Activated naive CD4-positive, alpha-beta T cell treated with anti-CD3 and anti-CD28 coated beads, Interleukin-2, amount 50 U/mL, for 72 hours (primary cell): ENCODE results near the gene WNT8B. TPM values are rescaled to one million over a fixed set of nuclear protein-coding genes. Genes with fewer than 3 reads are reported as not detected.
A peak's percentile ranks its signal among the peaks of the same experiment; 100 is the strongest.

Source experiments
- ATAC-seq, 2 donors: fragments of 150-1000 bp; cut with Tn5 transposase; 2 replicates each; pipeline ENCODE4 v1.10.0; 2021; ENCODE audit warnings: mild to moderate bottlenecking in 2 of 2, moderate library complexity in 2 of 2
- DNase-seq, 2 donors: peaks; one replicate each; pipeline ENCODE4 v3.0.0; 2021 to 2022; ENCODE audit warnings: low spot score in 2 of 2
- H3K27ac Mint-ChIP-seq, 2 donors: one replicate each; pipeline ENCODE4 v1.8.0; 2022; ENCODE audit warnings: mild to moderate bottlenecking in 2 of 2, mixed read lengths in 2 of 2
- H3K36me3 Mint-ChIP-seq, 2 donors: one replicate each; pipeline ENCODE4 v1.8.0; 2022; ENCODE audit warnings: mixed read lengths in 2 of 2
- H3K9me3 Mint-ChIP-seq, 2 donors: one replicate each; pipeline ENCODE4 v1.8.0; 2022; ENCODE audit warnings: mixed read lengths in 2 of 2
- total RNA-seq, 2 donors: library from RNA; stranded (reverse); gene quantifications; one replicate each; pipeline ENCODE4 v1.2.3, GENCODE V29; 2022

Gene WNT8B
- total RNA-seq, 2 donors from 2014 or later, result 0.20 to 0.45 TPM

- Mint-ChIP-seq H3K27ac (peak overlapping the region; percentile 52 to 97), H3K9me3 (no peaks in the 10 kb centered on the region), H3K36me3 (peaks cover 28 to 61% of the 10 kb centered on the region in 2 donors)
- ATAC-seq (no peak), DNase-seq (no peak)
These were observed 42.4 kb downstream of the WNT8B start for GRCh38 chr10:100505164-100505563.

- peaks cover 23 to 56% of the 10 kb centered on the region in 2 donors for H3K36me3 Mint-ChIP-seq
- DNase-seq (peak in 1 of 2 donors; percentile 34), ATAC-seq (peak; percentile 59 to 66)
- H3K27ac Mint-ChIP-seq, result peak overlapping the region; percentile 97
- no peaks in the 10 kb centered on the region for H3K9me3 Mint-ChIP-seq
These were observed 44.0 kb downstream of the WNT8B start for GRCh38 chr10:100506596-100507356.

DNA sequence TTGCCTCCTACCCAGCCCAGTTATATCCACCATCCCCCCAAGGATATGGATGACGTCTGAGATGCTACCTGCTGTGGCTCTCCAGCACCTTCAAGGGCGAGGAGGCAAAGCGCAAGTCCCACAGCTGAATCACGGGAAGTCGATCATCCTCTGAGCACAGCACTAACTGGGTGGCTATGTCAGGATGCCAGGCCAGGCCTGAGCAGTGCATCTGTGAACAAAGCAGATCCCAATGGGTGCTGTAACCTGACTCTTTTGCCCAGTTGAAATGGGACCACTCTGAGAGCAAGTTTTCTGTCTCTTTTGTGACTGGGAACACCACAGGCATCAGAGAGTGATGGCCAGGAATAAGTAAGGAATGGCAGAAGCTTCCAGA lies 44.5 kb downstream of the WNT8B start:
- no peak for ATAC-seq
- Mint-ChIP-seq H3K9me3 (no peaks in the 10 kb centered on the region), H3K27ac (peak overlapping the region; percentile 97), H3K36me3 (peaks cover 26 to 58% of the 10 kb centered on the region in 2 donors)
- no peak for DNase-seq

DNA sequence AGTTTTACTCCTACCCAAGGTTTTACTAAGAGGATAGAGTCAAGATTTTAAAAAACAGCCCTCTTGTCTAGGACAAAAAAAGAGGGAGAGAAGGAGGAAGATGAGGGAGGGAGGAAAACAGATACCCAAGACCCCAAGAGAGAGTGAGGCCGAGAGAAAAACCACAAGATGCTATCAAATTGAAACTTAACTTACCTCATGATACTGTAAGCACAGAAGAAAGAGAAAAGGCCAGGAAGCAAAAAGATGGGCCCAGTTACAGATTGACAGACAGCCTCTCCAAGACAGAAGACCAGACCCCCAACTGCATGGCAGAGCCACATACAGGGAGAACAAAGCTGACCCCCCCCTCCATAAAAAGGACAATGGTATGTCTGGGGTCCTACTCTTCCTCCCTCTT lies 45.5 kb downstream of the WNT8B start:
- no peak for ATAC-seq

GRCh38 chr10:100508691-100509150 lies 45.9 kb downstream of the WNT8B start:
- DNase-seq (peak in 1 of 2 donors; percentile 51), ATAC-seq (peak; percentile 23 to 51)
- Mint-ChIP-seq H3K36me3 (peaks cover 35 to 61% of the 10 kb centered on the region in 2 donors), H3K27ac (peak overlapping the region; percentile 93 to 97), H3K9me3 (no peaks in the 10 kb centered on the region)

More for the DNA sequence above, 45.5 kb downstream of the WNT8B start:
- DNase-seq, result no peak
- H3K9me3 Mint-ChIP-seq, result no peaks in the 10 kb centered on the region
- peaks cover 35 to 61% of the 10 kb centered on the region in 2 donors for H3K36me3 Mint-ChIP-seq
- peak overlapping the region; percentile 93 to 97 for H3K27ac Mint-ChIP-seq

DNA sequence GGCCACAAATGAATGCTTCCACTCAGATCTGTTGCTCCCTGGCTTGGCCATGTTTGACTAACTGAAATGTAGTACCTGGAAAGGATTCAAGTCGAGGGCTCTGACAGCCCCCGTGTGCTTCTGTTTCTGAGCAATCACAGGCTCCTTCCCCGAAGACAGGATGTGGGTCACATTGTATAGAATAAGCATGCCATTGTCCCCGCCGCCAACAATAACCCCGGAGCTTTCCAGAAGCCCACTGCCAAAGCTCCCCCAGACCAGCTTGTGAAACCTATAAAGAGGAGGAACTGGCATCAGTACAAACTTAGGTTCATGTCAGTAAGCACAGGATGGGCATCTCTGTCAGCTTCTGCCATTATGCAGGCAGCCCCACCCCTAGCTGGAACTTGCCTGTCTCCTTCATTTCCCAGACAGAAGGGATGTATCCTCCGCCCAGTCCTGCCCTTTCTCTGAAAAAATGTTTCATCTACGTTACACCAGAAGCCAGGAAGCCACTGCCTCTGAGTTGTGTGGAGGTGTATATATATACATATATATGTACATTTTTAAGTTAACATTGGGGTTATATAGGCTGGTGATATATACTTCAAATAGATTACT lies 46.5 kb downstream of the WNT8B start:
- Mint-ChIP-seq H3K9me3 (no peaks in the 10 kb centered on the region), H3K27ac (peak overlapping the region; percentile 93 to 97), H3K36me3 (peaks cover 33 to 60% of the 10 kb centered on the region in 2 donors)
- DNase-seq (peak; percentile 59 to 71), ATAC-seq (peak; percentile 28 to 55)

DNA sequence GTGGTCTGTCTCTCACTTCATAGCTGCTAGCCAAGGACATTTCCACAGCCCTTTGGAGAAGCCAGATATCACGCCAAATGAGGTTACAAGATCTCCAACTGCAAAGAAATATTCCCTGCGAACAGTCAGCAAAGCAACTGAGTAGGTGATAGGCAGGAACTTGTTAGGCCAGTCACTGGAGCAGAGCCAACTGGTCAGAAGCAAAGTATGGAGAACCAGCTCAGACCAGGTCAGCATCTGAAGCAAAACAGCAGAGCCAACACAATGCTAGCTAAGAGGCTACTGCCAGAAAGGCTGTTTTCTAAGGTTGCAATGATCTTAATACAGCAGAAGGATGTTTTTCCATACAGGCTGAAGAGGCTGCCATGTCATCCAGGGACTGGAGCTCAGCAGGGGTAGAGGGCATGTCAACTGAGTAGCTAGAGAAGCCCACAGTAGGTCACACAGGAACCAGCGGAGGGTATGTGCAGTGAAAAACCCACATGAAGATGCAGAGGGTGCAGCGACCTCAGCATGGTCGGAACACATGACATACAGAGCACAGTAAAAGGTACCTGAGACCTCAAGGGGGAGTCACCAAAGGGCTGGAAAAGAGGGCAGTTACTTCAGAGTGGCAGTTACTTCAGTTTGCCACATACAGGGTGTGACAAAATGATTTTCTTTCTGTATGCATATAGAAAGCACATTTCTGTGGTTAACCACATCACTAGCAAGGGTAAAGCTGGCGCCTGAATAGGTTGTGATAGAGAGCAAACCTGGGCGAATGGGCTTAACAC lies 47.9 kb downstream of the WNT8B start:
- Mint-ChIP-seq H3K27ac (peak overlapping the region; percentile 93 to 97), H3K9me3 (no peaks in the 10 kb centered on the region), H3K36me3 (peaks cover 32 to 47% of the 10 kb centered on the region in 2 donors)
- DNase-seq (peak; percentile 66 to 87), ATAC-seq (peak; percentile 80 to 83)

GRCh38 chr10:100515612-100516011 lies 52.8 kb downstream of the WNT8B start:
- Mint-ChIP-seq H3K9me3 (no peaks in the 10 kb centered on the region), H3K36me3 (peaks cover 27 to 30% of the 10 kb centered on the region in 2 donors), H3K27ac (no peak overlapping the region)
- no peak for ATAC-seq
- DNase-seq, result no peak

- no peak for DNase-seq
- Mint-ChIP-seq H3K27ac (no peak overlapping the region), H3K36me3 (peaks cover 27 to 30% of the 10 kb centered on the region in 2 donors), H3K9me3 (no peaks in the 10 kb centered on the region)
- peak in 1 of 2 donors; percentile 38 for ATAC-seq
These were observed 54.0 kb downstream of the WNT8B start for GRCh38 chr10:100516847-100517246.

- no peak overlapping the region for H3K27ac Mint-ChIP-seq
- no peaks in the 10 kb centered on the region for H3K9me3 Mint-ChIP-seq
- peak in 1 of 2 donors; percentile 72 for DNase-seq
- peaks cover 15 to 20% of the 10 kb centered on the region in 2 donors for H3K36me3 Mint-ChIP-seq
- peak; percentile 76 to 80 for ATAC-seq
These were observed 56.0 kb downstream of the WNT8B start for GRCh38 chr10:100518761-100519241.

- DNase-seq (no peak), ATAC-seq (peak; percentile 11 to 24)
- Mint-ChIP-seq H3K36me3 (peaks cover 14 to 15% of the 10 kb centered on the region in 2 donors), H3K27ac (no peak within 1 kb of the TSS), H3K9me3 (no peaks in the 10 kb centered on the region)
These were observed 56.7 kb downstream of the WNT8B start, which contains the start of gene SEC31B for GRCh38 chr10:100519311-100520051. Gene SEC31B, minus strand, starts transcription at chr10:100519861. Its CDS starts 2,909 bp downstream, at chr10:100516952.

GRCh38 chr10:100520811-100521210 lies 58.0 kb downstream of the WNT8B start:
- Mint-ChIP-seq H3K27ac (peak overlapping the region in 1 of 2 donors; percentile 29), H3K36me3 (peaks cover 10 to 17% of the 10 kb centered on the region in 2 donors), H3K9me3 (no peaks in the 10 kb centered on the region)
- no peak for DNase-seq
- ATAC-seq, result no peak

GRCh38 chr10:100522107-100522801 lies 59.4 kb downstream of the WNT8B start:
- no peak for DNase-seq
- ATAC-seq, result no peak
- Mint-ChIP-seq H3K9me3 (no peaks in the 10 kb centered on the region), H3K27ac (no peak overlapping the region), H3K36me3 (peaks cover 10 to 23% of the 10 kb centered on the region in 2 donors)

- DNase-seq (no peak), ATAC-seq (no peak)
- Mint-ChIP-seq H3K9me3 (no peaks in the 10 kb centered on the region), H3K27ac (no peak overlapping the region), H3K36me3 (peaks cover 10 to 16% of the 10 kb centered on the region in 2 donors)
These were observed 60.1 kb downstream of the WNT8B start for GRCh38 chr10:100522945-100523344.

DNA sequence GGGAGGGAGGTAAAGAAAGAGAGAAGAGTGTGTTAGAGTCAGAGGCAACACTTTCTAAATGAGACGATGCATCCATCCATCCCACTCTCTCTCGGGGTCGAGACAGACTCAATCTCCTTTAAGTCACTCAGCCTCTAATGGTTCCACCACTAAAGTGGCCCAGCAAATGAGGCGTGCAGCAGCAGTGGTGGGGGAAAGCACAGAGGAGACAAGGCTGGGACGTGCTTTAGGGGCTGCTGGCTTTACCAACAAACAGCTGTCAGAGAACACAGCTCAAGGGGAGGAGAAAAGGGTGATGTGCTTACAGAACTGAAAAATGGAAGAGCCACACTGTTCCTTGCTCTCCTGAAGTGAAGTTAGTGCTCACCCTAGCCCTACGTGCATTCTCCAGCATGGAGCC lies 61.4 kb downstream of the WNT8B start:
- H3K9me3 Mint-ChIP-seq, result no peaks in the 10 kb centered on the region
- DNase-seq (no peak), ATAC-seq (no peak)
- peaks cover 20 to 24% of the 10 kb centered on the region in 2 donors for H3K36me3 Mint-ChIP-seq
- peak overlapping the region; percentile 23 to 72 for H3K27ac Mint-ChIP-seq
